HG03460 (cell line): ENCODE data around the gene ARRB2.

ENCODE experiments used
- ATAC-seq: cut with Tn5 transposase; IDR thresholded peaks from one replicate; pipeline ENCODE4 v1.9.1; 2021; ENCODE audit not compliant: unreplicated experiment

The ARRB2 gene

DNA sequence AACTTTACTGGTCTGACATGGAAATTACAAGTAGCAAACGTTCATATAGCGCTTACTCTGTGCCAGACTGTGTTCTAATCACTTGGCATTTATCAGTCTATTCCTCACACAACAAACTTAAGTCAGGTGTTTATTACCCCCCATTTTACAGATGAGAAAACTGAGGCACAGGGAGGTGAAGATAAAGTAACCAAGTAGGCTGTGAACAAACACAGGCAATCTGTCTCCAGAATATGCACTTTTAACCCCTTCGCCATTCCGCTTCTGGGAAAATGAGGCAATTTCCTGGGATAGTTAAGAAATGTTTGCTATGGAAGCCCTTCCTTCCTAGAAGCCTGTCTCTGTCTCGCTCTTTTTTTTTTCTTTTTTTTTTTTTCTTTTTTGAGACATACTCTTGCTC, 41.5 kb downstream of the ARRB2 start:
- no peak for ATAC-seq

DNA sequence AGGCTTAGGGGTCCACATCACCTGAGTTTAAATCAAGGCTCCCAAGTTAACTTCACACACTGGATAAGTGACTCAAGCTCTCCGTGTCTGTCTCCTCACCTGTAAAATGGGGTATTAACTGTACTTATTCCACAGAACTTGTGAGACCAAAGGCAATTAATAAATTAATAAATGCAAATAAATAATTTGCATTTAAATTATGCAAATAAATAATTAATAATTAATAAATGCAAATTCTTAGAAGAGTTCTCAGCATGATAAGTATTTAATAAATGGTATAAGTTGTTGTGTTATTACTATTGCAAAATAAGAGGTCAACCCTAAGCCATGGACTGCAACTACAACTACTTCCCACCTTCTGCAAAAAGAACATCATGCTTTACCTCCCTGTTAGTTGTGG, 43.0 kb downstream of the ARRB2 start:
- no peak for ATAC-seq

DNA sequence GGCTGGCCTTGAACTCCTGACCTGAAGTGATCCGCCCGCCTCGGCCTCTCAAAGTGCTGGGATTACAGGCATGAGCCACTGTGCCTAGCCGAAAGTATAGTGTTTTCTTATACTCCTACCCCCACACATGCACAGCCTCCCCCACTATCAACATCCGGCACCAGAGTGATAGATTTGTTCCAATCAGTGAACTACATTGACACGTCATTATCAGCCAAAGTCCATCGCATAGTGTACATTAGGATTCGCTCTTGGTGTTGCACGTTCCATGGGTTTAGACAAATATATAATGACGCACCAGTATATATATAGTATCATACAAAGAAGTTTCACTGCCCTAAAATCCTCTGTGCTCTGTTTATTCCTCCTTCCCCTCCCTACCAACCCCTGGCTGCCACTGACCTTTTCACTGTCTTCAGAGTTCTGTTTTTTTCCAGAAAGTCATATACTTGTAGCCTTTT, 49.4 kb downstream of the ARRB2 start:
- no peak for ATAC-seq

DNA sequence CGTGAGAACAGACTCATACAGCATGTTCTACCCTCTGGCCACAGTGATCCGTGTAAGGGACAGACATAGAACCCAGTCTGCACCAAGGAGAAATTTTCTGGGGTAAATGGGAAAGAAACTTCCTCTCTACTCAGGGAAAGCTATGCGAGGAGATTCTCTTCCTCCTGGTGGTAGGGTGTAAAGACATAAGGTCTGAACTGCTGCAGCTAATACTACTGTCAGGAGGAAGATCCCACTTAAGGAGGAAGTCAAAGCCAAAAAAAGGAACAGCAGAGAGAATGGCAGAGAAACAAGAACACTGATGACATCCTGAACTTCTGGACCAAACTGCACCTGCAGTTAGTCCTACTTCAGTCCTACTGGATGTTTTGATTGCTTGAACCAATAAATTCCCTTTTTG, 54.2 kb downstream of the ARRB2 start:
- no peak for ATAC-seq

DNA sequence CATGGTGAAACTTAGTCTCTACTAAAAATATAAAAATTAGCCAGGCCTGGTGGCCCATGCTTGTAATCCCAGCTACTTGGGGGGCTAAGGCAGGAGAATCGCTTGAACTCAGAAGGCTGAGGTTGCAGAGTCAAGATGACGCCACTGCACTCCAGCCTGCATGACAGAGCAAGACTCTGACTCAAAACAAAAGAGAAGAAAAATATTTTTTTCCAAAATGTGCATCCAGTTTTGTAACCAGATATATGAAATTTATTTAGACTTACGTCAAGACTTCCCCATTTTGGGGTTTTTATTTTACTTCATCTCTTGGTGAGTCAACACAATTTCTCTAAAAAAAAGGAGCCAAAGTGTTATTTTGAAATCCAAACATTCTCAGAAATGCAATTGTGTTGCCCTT, 55.8 kb downstream of the ARRB2 start:
- no peak for ATAC-seq

DNA sequence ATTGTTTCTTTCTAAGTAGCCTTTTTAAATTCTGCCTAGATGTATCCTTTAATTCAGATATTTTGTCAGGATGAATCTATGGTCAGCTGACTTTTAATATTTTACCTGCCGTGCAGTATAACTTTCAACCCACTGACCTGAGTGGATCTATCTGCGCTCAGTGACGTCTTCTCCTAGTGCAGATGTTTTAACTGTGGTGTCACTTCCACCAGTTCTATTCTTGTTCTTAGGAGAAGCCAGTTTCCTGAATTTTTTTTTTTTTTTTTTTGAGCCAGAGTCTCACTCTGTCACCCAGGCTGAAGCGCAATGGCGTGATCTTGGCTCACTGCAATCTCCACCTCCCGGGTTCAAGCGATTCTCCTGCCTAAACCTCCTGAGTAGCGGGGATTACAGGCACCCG, 56.3 kb downstream of the ARRB2 start:
- ATAC-seq = no peak

DNA sequence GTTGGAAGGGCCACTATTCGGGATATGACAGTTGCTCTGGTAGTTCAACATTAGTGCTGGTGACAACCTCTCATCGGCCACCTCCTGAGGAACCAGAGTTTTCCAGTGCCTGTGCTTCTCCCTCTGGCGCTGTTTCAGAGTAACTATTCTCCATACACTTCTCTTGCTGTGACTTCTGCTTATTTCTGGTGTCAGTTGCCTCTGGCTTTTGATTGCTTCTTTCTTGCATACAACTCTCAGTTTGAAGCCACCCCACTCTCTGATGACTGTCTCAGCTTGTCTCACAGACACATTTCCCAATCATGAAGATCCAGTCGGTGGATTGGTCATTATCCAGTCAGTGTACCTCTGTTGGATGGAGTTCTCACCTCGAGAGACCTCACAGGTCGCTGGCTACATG, 57.9 kb downstream of the ARRB2 start:
- ATAC-seq = no peak

DNA sequence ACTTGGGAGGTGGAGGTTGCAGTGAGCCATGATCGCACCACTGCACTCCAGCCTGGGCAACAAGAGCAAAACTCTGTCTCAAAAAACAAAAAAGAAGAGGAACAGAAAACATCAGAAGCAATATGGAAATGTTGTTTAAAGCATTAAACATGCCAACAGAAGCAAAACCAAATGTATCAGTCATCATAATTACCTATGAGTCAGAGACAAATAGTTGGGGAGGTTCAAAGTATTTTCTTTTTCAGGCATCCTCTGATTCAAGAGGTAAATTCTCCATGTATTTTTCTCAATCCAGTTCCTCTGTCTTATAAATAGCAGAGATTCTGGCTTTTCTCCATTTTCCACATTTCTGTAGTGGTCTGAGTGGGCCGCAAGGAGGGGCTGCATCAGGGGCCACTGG, 59.2 kb downstream of the ARRB2 start:
- ATAC-seq = no peak
